GM21447 (cell line): ENCODE measurements around the gene CX3CR1.
"Not testable (repeated sequence)": the region's sequence is repeated elsewhere in the genome, so short reads cannot be mapped to it uniquely, and the experiment has no call there.

Experiments used
- ATAC-seq: cut with Tn5 transposase; IDR thresholded peaks from one replicate; pipeline ENCODE4 v1.9.1; 2021; ENCODE audit not compliant: unreplicated experiment

The CX3CR1 gene

GRCh38 chr3:39267631-39268548, 11.9 kb downstream of the CX3CR1 start:
- no peak for ATAC-seq

GRCh38 chr3:39264053-39264452, 15.8 kb downstream of the CX3CR1 start:
- no peak for ATAC-seq

- ATAC-seq: no peak
Measured at GRCh38 chr3:39263576-39263975, 16.3 kb downstream of the CX3CR1 start.

GRCh38 chr3:39262846-39263245, 17.0 kb downstream of the CX3CR1 start:
- ATAC-seq: no peak

DNA sequence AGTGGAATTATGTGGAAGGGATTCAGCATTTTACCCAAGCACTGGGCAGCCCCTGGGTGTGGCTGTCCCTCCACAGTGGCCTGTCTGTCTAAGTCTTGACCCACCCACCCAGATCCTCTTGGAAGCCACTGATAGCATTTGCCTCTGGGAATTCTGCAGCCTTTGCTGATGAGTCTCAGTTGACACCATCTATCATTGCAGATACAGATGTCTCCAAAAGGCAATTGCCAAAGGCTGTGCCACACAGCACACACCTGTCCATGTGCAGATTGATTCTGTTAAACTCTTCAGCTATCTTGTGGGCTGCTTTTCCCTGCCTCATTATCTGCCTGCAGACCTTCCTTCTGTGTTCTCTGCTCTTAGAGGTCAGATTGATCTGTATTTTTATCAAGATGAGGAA, 18.1 kb downstream of the CX3CR1 start:
- ATAC-seq: no peak

GRCh38 chr3:39260957-39261356, 18.9 kb downstream of the CX3CR1 start:
- peak; percentile 69 for ATAC-seq

DNA sequence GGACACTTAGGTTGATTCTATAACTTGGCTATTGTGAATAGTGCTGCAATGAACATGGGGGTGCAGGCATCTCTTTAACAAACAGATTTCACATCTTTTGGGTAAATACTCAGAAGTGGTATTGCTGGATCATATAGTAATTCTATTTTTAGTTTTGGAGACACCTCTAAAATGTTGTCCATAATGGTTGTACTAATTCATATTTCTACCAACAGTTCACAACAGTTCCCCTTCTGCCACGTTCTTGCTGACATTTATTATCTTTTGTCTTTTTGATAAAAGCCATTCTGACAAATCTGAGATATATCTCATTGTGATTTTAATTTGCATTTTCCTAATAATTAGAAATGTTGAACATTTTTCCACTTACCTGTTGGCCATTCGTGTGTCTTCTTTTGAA, 19.5 kb downstream of the CX3CR1 start:
- ATAC-seq: no peak

GRCh38 chr3:39255503-39256325, 24.1 kb downstream of the CX3CR1 start:
- ATAC-seq: peak; percentile 98

DNA sequence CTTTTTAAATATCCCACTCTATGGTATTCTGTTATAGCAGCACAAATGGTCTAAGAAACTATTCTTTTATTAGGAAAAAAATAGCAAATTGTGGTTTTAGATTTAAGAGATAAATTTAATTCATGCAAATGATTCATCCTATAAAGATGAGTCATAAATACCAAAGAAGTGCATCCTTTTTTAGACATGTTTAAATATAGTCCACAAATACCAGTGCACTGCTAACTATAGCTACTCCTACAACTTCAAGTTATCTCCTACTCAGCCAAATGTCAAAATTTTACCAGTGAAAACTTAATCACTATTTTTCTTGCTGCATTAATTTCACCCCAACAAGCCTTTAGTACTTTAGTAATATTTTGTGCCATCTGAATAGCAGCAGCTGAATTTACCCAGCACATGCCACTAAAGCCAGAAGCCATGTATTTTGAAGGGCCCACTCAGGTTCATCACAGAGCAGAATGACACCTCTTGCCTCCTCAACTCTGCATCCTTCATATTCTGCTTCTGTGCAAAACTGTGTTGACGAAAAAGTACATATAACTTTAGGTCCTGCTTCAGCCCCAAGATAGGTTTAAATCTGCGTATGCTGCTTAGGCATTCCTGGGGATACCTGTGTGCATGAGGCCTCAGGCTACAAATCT, 24.9 kb downstream of the CX3CR1 start:
- no peak for ATAC-seq

GRCh38 chr3:39251576-39251975, 28.3 kb downstream of the CX3CR1 start:
- ATAC-seq: no peak

DNA sequence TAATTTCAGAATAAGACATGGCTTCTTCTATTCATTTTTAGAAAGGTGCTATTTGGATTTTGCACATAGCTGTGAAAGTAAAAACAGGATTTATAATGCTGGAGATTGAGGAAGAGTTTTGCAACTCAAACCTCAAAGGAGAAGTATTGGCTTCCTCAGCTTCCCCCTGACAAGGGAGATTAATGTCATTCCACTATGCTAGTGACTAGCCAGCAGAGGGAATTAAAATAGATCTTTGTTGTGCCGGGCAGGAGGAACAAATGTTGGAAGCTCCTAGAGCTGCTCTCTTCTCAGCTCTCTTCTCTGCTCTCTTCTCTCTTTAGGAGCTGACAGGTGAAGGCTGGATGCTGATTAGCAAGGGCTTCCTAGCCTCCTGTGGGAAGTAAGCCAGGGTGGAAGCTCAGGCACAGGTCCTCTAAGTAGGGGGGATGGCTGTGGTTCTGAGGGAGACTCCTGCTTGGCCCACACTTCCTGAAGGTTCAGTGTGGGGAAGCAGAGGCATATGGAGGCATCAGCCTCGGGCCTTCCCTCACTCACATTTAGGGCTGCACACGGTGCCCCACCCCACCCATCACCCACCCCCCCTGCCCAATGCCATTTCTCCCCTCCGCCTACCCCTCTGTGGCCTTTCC, 29.6 kb downstream of the CX3CR1 start:
- no peak for ATAC-seq

DNA sequence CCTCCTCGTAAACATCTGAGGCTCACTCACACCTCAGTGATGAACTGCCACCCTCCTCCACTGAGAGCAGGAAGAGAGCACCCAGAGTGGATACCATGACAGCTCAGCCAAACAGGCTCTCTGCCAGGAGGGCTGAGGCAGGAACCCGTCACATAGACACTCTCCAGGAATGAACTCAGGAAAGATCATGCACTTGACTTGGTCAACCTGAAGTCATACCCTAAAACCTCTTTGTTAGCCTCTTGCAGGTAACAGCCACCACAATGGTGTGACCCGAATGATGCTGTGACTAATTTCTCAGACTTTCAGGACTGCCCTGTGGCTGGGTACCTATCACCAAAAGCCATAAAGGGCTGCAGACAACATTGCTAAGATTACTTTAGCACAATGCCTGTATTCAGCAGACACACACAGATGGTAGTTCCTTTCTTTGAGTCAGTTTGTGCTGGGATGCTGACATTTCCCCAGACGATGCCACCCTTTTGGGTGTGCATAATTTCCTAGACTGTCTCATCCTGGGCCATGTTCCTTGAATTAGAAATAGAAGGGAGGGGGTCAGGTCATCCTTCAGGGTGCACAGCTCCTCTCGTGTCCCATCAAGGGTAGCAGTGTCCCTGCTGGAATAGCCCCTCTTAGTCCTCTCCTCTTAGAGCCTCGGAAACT, 30.3 kb downstream of the CX3CR1 start:
- ATAC-seq: no peak

GRCh38 chr3:39241561-39241960, 38.3 kb downstream of the CX3CR1 start:
- ATAC-seq: no peak

- no peak for ATAC-seq
Measured at GRCh38 chr3:39237027-39237426, 42.8 kb downstream of the CX3CR1 start.

DNA sequence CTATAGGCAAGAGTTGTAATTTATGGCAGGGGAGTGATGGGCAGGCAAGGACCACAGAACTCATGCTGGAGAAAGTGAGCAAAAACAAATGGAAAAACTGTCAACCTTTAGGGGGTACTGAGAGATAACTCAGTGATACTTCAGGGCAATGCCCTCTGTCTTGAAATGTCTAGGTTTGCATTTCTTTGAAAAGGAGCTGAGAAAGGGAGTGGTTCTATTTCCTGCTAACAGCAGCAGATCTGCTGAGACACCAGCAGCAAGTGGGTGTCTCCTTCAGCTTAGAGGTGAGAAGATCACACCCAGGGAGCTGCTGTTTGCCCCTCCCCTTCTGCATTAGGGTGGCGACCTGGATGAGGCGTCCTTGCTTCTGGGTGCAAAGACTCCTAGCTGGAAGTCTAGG, 45.2 kb downstream of the CX3CR1 start:
- ATAC-seq: no peak

DNA sequence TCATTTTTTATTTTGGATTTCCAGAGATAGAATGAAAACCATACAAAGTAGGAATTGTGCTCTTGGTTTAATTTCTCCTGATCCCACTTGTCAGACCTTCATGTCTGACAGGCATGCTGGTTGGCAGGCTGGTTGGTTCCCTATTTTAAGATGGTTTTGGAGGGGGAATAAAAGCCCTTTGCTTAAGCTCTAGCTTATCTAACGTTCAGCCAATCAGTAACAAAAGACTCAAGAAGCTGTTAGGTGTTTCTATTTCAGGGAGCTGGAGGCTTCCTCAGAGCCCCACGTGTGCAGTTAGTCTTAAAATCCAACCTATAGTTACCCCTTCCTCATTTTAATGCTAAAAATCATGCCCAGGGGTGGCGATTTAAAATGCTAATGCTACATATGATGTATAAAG, 47.0 kb downstream of the CX3CR1 start:
- ATAC-seq: no peak

DNA sequence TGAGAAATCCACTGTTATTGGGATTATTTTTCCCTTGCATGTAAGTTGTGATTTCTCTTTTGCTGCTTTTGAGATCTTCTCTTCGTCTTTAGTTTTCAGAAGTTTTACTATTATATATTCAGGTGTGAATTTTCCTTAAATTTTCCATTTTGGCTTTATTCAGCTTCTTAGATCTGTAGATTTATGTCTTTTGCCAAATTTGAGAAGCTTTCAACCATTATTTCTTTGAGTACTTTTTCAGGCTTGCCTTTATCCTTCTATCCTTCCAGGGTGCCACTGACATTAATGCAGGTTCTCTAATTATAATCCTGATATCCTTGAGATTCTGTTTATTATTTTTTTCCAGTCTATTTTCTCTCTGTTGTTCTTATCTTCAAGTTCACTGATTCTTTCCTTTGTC, 49.4 kb downstream of the CX3CR1 start:
- no peak for ATAC-seq

- no peak for ATAC-seq
Measured at GRCh38 chr3:39228496-39228895, 51.3 kb downstream of the CX3CR1 start.

- ATAC-seq: not testable (repeated sequence)
Measured at GRCh38 chr3:39227596-39227995, 52.2 kb downstream of the CX3CR1 start.

- ATAC-seq: no peak
Measured at GRCh38 chr3:39226106-39226741, 53.6 kb downstream of the CX3CR1 start.
